Activated CD4-positive, alpha-beta T cell treated with anti-CD3 and anti-CD28 coated beads, Interleukin-2, amount 50 U/mL, for 16 hours (primary cell): ENCODE results near the gene RPS21.
"Not testable (repeated sequence)": the region's sequence is repeated elsewhere in the genome, so short reads cannot be mapped to it uniquely, and the experiment has no call there.

Experiments
- DNase-seq: peaks from one replicate; pipeline ENCODE4 v3.0.0-alpha.2; 2020

RPS21 gene

DNA sequence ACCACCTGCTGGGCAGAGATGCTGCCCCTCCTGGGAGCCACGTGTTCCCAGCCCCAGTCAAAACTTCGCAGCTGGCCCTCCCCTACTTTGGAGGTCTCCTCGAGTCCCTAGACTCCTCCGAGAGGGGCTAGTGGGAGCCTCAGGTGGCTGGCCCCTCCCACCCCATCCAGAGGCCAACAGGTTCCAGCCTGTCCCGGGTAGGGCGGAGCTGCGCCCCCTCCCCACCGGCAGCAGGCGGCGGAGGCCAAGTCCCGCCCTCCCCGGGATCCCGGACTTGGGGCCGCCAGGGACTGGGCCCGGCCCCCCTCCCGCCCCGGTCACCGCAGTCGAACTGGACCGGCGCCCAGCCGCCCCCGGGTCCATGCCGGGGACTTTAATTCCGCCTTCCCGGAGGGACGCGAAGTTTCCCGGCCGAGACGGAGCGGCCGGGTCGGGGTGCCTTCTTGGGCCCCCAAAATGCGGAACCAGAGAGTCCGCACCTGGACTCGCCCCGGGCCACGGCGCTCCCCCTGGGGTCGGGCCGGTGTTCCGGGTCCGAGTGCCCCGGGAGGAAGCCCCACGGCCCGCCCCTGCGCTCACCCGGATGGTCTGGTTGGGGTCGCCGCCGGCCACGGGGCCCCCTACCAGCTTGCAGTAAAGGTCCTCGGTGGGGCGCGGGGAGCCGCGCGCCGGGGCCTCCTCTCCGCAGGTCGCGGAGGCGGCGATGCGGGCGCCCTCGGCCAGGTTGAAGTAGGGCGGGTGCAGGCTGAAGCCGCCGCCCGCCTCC is 20.4 kb upstream of the RPS21 start:
- no peak for DNase-seq

DNA sequence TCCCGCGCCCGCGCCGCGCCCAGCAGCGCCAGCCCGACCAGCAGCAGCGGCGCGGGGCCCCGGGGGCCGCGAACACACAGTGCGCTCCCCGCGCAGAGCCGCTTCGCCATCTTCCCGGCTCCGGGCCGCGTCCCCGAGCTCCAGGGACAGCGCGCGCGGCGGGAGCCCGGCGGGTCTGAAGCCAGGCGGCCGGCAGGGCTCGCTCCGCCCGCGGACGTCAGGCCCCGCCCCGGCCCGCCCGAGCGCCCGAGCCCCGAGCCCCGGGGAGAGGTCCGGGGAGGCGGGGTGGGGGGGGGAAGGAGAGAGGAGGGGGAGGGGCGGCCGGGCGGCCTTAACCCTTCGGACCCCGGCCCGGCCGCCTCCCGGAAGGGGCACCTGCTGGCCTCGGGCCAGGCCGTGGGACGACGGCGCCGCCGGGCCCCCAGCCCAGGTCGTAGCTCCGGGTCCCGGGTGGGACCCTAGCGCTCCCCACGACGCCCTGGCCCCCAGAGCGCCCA is 19.7 kb upstream of the RPS21 start, which contains the start of gene LAMA5:
TSS of gene LAMA5 (minus strand) at position 177 of the 497 bp plus-strand sequence. CDS start at position 110, 67 bp downstream.
- DNase-seq: no peak

DNA sequence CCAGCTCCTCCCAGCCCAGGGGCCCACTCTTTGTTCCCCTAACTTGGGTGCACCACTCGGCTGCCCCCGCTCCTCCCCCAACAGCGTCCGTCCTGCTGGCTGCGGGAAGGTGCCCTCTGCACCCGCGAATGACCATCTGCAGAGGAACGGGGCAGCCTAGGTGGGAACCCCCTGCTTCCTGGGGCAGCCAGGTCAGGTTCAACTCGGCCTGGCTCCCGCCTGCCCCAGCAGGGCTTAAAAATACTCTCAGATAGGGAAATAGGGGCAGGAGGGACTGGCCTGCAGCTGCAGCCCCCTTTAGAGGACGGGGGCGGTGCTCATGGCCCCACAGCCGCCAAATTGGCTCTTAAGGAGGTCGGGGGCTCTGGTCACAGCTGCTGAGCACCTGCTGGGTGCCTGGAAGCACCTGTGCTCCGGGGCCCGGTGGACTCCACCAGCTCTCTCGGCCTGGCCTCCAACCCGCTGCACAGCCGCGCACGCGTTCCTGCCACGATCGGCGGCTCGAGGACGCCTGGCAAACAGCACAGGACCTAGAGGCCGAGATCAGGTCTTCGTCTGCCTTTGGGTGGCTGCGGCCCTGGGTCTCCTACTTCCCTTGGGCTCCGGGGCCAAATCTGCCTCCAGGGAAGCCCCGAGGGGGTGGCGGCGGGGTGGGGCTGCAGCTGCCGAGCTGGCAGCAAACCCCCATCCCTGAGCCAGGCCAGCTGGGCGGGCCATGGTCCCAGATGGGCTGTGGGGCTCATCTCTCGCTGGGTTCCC is 19.1 kb upstream of the RPS21 start:
- DNase-seq: no peak

DNA sequence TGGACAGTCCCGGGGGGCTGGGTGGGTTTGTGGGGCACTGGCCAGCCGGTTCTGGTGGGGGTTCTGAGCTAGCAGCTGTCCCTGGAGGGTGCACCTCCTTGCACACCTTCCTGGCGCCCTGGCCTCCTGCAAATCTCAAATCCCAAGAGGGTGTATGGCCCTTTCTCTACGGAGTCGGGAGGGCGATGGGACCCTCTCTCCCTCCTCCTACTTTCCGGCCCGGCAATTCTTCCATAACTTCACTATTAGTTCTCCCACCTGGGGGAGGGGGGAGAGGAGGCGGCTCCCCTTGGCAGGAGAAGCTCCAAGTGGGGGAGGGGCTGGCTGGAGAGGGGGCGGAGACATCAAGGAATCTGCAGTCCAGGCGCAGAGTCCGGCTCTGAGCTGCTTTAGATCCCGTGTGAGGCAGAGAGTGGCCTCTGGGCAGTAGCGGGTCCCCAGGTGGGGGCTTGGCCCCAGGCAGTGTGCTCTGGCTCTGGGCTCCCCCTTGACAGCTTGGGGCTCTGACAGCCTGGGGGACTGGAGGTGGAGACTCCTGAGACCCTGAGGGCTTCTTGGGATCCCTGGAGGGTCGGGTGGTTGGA is 18.4 kb upstream of the RPS21 start:
- no peak for DNase-seq

DNA sequence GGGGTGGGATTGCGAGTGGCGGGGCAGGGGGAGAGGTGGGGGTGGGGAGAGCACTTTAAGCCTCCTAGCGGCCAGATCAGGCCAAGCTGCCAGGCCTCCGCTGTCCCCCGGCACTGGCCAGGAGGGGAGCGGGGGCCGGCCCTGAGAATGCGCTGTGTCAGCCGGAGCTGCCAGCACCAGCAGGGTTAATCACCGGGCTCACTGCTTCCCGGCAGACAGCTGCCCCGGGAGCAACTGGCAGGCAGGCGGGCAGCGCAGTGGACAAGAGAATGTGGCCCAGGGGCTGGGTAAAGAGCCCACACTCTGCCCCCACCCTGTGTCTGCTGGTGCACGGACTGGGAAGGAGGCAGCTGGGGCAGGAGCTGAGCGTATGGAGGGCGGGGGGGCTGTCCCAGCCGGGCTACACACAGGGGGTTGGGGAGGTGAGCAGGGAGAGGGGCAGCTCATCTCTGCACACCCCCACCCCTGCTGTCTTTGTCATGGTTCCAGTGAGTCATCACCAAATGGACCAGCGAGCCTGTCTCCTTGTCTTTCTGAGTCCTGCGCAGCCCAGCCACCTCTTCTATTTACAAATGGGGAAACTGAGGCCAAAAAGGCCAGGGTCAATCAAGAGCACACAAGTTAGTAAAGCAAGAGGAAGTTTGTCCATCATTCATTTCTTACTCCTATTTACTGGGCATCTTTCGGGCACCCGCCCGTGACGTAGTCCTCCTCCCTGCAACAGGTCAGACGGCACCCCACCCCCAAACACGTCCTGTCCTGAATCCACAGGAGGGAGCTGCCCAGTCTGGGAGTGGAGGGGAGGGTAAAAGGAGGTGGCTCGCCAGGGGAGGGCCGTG is 17.7 kb upstream of the RPS21 start:
- no peak for DNase-seq

DNA sequence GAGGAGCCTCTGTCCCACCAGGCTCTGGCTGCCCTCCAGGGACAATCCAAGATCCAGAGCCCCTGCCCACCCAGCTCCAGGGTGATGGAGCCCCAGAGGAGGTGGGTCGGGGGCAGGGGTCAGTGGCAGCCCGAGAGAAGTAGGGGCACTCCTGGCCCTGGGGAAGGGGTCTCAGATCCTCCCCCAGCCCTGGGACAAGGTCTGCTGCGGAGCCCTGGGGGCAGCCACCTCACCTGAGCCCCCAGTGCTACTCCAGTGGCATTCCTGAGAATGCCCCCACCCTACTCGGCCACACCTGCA is 17.1 kb upstream of the RPS21 start:
- DNase-seq: no peak

DNA sequence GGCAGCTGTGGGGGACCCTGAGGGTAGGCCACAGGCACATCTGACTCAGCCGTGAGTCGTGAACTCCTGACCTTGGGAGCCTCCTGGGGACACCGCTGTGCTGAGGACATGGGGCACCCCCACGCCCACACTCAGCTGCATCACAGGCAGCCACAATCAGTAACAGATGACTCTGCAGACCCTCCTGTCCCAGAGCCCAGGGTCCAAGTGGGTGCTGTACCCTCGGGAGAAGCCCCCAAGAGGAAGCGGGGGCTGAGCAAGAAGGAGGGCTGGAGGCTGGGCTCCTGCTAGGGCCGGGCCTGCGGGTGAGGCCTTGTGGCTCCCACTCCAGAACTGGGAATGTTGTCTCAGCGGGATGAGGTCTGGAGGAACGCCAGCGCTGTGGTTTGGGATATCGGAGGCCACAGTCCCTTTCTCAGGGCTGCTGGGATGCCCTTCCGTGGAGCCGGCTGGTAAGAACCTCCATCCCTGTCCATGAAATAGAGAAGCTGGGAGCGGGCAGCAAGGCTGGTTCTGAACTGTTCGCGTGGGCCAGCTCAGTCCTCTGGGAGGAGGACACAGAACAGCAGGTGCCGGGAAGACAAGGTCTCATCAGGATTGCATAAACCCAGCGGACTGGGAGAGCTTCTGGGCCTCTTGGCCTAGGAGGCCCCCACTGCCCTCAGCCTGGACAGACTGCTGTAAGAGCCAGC is 16.6 kb upstream of the RPS21 start:
- no peak for DNase-seq

DNA sequence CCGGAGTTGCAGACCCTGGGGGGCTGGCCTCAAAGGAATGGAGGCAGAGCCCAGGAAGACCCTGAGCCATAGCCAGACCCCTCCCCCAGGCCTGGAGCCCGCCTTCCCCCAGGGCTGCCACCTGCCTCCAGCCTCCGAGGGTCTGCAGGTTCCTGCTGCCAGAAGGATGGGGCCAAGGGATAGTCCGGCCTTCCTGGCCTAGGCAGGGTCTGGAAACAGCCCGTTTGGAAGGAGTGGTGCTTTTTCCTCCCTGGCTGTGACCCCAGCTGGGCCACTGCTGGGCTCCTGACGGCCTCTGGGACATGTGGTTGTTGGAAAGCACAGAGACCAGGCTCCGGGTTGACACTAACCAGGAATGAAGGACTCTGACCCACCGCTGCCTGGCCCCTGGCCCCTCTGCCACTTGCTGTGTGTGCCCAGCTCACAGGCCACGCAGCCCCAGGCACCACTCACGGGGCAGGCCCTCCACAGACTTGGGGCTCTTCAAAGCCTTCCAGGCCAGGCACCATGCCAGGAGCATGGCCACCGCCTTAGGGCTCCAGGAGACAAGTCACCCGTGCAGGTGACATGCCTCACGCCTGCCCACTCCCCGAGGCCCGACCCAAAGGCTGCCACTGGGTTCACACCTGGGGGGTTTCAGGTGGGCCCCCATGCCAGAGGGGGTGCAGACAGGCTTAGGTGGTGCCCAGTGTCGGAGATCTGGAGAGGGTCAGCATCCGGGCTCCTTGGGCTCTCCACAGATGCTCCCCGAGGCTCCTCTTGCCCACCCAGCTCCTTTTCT is 15.9 kb upstream of the RPS21 start:
- no peak for DNase-seq

DNA sequence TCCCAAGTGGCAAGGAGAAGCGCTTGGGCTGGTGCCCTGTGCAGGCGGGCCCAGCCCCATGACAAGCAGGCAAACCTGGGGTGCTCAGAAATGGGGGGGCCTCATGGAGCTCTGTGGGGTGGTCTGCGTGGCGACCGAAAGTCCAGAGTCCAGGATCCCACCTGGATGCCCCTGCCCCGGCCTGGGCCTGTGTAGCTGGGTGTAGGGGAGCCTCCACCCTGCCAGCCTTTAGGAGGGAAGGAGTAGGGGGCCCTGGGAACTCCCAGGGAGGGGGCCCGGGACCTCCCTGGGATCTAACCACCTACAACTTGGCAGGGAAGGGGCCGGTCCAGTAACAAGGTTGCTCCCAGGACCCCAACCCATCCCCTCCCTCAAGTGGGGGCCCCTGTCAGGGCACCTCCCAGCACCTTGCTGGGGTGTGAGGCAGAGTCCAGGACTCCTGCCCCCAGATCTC is 15.3 kb upstream of the RPS21 start:
- DNase-seq: no peak

DNA sequence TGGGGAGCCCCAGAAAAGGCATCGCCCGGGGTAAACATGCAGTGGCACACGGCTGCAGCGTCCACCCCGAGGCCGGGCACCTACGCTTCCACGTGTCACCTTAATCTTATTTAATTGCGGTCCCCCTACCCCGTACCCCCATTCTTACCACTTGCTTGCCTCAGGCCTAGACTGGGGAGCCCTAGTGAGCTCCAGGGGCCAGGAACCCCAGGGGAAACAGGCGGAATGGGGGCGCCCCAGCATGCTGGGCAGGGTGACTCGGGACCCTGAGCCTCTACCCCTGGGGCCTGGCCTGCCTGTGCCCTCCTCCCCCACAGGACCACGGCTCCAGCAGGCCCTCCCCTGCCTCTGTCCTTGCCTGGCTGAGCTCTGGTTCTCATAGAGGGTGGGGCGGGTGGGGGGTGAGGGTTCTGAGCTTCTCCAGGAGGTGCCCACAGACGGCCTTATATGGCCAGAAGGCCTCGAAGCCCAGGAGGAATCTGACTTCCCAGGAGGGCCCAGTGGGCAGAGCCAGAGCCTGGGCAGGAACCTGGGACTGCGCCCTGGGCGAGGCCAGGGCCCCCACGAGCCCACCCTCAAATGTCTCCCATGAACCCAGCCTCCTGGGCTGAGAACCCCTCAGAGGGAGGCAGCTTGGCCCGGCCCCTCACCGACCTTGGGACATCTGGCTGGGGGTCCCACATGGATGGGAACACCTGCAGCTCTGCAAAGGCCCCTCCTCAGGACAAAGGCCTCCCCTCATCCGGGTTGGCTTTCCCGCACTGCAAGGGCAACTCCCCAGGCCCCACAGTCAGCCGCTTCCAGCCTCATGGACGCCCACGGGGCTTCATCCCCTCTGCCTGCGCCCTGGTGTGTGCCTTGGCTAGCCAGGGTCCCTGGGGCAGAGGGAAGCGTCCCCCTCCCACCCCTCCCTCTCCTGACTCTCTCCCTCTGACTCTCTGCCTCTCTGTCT is 14.6 kb upstream of the RPS21 start:
- DNase-seq: no peak

DNA sequence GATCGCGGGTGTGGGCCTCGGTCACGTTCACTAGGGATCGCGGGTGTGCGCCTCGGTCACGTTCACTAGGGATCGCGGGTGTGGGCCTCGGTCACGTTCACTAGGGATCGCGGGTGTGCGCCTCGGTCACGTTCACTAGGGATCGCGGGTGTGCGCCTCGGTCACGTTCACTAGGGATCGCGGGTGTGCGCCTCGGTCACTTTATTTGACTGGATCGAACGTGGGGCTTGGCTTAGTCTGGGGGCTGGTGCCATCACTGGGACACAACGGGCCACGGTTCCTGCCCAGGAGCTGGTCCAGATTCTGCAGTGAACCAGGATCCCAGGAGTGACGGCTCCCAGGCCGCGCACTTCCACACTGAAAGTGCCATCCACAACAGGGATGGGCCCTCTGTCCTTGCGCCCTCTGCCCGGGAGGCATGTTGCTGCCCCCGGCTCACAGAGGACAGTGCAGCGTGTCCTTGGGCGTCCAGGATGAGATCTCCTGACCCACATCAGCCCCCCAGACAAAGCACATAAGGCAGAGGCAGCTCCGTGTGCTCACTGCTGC is 13.2 kb upstream of the RPS21 start:
- not testable (repeated sequence) for DNase-seq

DNA sequence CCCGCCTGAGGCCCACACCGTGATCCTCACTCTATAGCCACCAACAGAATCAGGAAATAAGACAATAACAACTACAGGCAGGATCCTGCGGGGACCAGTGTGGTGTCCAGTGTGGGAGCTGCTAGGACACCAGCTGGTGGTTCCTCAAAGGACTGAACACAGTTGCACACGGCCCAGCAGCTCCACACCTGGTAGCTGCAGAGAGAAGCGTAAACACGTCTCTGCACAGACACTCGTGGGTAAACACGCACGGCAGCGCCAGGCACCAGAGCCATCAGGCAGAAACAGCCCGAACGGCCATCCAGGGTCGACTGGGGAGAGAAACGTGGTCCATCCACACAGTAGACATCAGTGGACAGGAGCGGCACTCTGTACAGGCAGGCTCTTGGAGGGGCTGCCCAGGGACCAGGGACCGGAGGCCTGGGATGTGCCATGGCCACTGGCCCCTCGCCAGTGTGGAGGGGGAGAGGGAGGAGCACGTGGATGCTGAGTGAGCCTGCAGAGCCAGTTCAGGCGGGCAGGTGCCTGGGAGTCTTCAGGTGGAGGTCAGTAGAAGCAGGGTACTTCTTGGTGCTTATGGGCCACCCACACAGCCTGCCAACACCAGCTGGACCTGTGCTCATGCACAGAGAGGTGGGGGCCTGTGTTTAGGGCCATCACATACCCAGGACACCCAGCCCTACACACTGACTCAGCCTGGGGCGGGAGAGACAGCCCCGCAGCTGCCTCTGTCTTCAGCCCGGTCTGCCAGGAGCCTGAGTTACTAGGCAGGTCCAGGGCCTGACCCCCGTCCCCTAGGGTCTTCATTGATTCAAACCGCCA is 12.4 kb upstream of the RPS21 start:
- DNase-seq: no peak

DNA sequence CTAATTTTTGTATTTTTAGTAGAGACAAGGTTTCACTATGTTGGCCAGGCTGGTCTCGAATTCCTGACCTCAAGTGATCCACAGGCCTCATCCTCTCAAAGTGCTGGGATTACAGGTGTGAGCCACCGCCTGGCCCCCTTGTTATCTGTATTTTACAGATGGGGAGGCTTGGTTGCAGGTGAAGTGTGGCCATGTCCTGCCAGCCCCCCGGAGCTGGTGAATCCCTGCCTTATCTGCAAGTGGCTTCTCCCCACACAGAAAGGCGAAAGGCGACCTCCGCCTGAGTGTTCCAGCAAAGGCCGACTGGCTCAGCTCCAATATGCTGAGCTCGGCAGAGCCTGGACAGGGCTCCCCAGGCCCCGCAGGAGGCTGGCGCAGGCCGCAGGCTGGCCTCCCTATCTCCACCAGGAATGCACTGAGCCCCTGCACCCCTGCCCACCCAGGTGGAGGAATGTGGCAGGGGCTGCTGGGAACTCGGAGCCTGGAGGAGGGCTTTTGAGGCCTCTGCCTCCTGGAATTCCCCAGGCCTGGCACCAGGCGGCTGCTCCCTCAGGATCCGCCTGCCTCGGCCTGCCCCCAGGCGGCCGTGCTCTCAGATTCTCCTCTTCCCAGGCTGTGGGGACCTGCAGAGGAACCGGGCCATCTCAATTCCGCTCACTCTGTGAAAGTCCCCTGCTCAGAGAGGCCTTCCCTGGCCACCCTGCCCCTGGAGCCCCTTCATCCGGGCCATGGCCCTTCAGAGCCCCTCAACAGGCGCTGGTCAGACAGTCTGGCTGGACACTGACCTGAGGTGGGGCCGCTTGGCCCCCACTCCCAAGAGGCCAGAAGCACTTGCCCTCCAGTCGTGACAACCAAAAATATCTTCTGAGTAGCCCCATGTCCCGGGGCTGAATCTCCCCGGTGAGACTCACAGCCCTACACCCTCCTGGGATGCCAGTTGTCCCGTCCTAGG is 10.5 kb upstream of the RPS21 start:
- DNase-seq: no peak

DNA sequence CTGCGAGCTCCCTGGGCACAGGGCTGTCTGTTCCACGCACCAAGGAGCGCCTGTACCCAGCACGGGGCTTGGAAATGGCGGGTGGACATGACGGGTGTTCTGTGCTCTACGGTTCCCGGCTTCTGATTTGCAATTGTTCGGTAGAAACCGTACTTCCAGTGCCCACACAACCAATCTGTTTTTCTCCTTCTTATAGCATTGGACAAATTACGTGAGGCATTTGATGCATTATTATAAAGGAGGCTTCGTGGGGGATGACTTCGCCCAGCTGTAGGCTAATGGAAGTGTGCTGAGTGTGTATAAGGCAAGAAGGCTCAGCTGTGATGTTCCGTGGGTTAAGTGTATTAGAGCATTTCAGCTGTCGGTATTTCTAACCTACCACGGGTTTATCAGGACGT is 9.8 kb upstream of the RPS21 start:
- no peak for DNase-seq

DNA sequence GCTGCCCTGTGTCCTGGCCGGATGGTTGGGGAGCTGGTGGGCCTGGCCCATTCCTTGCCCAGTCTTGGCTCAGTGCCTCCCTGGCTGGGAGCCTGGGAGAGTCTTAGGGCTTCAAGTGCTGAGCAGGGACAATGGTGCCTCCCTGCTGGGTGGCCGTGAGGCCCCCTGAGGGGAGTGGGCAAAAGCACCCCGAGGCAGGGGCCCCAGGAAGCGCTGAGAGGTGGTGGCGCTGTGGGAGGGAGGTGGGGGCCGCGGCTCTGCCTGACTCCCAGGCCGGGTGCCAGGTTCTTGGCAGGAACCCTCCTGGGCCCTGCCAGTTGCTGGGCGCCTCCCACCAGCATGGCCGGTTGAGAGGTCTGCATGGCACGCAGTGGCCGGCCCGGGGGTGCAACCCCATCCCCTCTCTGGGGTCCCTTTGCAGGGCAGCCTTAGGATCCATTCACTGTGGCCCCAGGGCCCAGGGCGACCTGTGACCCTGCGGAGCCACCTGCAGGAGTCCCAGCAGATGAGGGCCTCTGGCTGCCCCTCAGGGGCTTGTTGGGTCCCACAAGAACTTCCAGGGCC is 9.2 kb upstream of the RPS21 start:
- DNase-seq: no peak

DNA sequence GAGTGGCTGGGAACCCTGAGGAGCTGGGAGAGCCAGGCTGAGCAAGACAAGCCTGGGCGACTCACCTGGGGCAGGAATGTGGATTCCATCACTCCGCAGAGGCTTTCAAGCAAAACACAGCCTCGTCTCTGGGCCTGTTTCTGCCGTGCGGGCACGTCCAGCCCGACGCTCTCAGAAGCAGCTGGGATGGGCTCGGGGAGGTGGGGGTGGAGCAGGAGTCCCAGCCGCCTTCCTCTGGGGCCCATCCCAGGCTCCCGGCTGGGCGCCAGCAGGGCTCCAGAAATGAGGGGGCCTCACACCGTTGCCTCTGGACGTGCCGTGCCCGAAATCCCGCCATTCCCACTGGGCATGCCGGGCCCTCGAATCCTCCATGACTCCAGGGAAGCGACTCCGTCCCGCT is 8.7 kb upstream of the RPS21 start:
- DNase-seq: no peak

DNA sequence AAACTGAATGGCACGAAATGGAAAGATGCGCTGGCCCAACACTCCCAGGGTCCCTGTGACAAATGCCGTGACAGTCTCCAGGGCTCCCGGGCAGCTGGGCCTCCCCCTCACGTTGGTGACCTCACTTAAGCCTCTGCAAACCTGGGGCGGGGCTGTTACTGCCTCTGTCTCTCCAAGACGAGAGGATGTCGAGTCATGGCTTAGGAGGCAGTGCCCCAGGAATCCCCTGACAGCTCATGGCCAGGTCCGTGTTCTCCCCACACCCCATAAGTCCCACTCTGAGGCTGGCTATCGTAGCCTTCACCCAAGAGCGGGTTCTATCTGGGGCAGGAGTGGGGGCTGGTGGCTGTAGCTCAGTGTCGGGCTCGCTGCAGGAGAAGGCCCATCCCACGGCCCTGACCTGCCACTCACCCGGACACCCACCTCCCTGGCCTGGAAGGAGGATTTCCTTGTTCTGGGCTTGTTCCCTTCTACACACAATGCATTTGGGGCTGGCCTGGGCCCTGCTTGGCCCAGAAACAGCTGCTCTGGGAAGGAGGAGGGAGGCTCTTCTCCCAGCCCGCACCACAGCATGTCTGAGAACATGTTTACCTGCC is 5.6 kb upstream of the RPS21 start:
- no peak for DNase-seq
